HepG2 (cell line): ENCODE results near the gene SDR42E2. TPM values are rescaled to one million over a fixed set of nuclear protein-coding genes. Genes with fewer than 3 reads are reported as not detected.

Source experiments
- BORCS8-MEF2B ChIP-seq: sonication (generic); formaldehyde crosslinking; IDR thresholded peaks from 2 replicates; pipeline ENCODE4 v1.8.0; 2022; ENCODE audit warnings: mild to moderate bottlenecking, missing genetic modification reagents
- FIP1L1 ChIP-seq: fragments of 200-400 bp; formaldehyde crosslinking; IDR thresholded peaks from 2 replicates; pipeline ENCODE4 v1.6.1; 2018; ENCODE audit warnings: low read depth, mild to moderate bottlenecking, low read length, moderate library complexity, borderline replicate concordance; ENCODE audit not compliant: insufficient read depth
- HOXA9 ChIP-seq: sonication (generic); formaldehyde crosslinking; IDR thresholded peaks from 2 replicates; pipeline ENCODE4 v1.8.1; 2022; ENCODE audit warnings: missing genetic modification reagents, mild to moderate bottlenecking, moderate library complexity, borderline replicate concordance
- MBNL3 ChIP-seq: fragments of 250-450 bp; sonication (Bioruptor Pico); conservative IDR thresholded peaks from 2 replicates; pipeline ENCODE4 v1.8.0; 2022; ENCODE audit warnings: mild to moderate bottlenecking, inconsistent platforms
- MYPOP ChIP-seq: sonication (generic); formaldehyde crosslinking; IDR thresholded peaks from 2 replicates; pipeline ENCODE4 v1.8.1; 2023; ENCODE audit warnings: mild to moderate bottlenecking, moderate library complexity, missing genetic modification reagents
- NCOA5 ChIP-seq: sonication (generic); formaldehyde crosslinking; IDR thresholded peaks from 2 replicates; pipeline ENCODE4 v1.4.0; 2020; ENCODE audit warnings: missing genetic modification reagents
- NRL ChIP-seq: sonication (generic); formaldehyde crosslinking; IDR thresholded peaks from 2 replicates; pipeline ENCODE4 v1.5.0; 2020; ENCODE audit warnings: missing genetic modification reagents, mild to moderate bottlenecking, moderate library complexity, borderline replicate concordance
- PHF21A ChIP-seq: sonication (generic); formaldehyde crosslinking; IDR thresholded peaks from 2 replicates; pipeline ENCODE4 v1.5.0; 2020; ENCODE audit warnings: mild to moderate bottlenecking, missing genetic modification reagents
- SATB2 ChIP-seq: sonication (generic); formaldehyde crosslinking; IDR thresholded peaks from 2 replicates; pipeline ENCODE4 v1.5.0; 2020; ENCODE audit warnings: missing genetic modification reagents
- SIX1 ChIP-seq: sonication (generic); formaldehyde crosslinking; IDR thresholded peaks from 2 replicates; pipeline ENCODE4 v1.4.0; 2020; ENCODE audit warnings: missing genetic modification reagents, borderline replicate concordance
- SNAI1 ChIP-seq: sonication (generic); formaldehyde crosslinking; IDR thresholded peaks from 2 replicates; pipeline ENCODE4 v1.5.0; 2020; ENCODE audit warnings: mild to moderate bottlenecking, missing genetic modification reagents, borderline replicate concordance
- TFAP4 ChIP-seq: sonication (generic); IDR thresholded peaks from 2 replicates; pipeline ENCODE4 v1.6.1; 2016; ENCODE audit warnings: low read depth, borderline replicate concordance
- ZBTB2 ChIP-seq: sonication (generic); formaldehyde crosslinking; IDR thresholded peaks from 2 replicates; pipeline ENCODE4 v1.8.0; 2022; ENCODE audit warnings: low read depth, missing genetic modification reagents
- ZBTB3 ChIP-seq: sonication (generic); formaldehyde crosslinking; IDR thresholded peaks from 2 replicates; pipeline ENCODE4 v1.4.0; 2020; ENCODE audit warnings: low read depth, mild to moderate bottlenecking, moderate library complexity, missing genetic modification reagents, borderline replicate concordance
- ZFP1 ChIP-seq: IDR thresholded peaks from 2 replicates; pipeline ENCODE4 v1.6.1; 2016
- ZNF609 ChIP-seq: sonication (generic); formaldehyde crosslinking; IDR thresholded peaks from 2 replicates; pipeline ENCODE4 v1.4.0; 2020; ENCODE audit warnings: mild to moderate bottlenecking, missing genetic modification reagents, borderline replicate concordance
- ZNF720 ChIP-seq: sonication (generic); formaldehyde crosslinking; IDR thresholded peaks from 2 replicates; pipeline ENCODE4 v1.4.0; 2020; ENCODE audit warnings: missing genetic modification reagents
- ZNF773 ChIP-seq: sonication (generic); formaldehyde crosslinking; IDR thresholded peaks from 2 replicates; pipeline ENCODE4 v1.4.0; 2020; ENCODE audit warnings: missing genetic modification reagents, borderline replicate concordance
- ZNF841 ChIP-seq: sonication (generic); formaldehyde crosslinking; IDR thresholded peaks from 2 replicates; pipeline ENCODE4 v1.8.1; 2023; ENCODE audit warnings: missing genetic modification reagents, borderline replicate concordance
- ZNF883 ChIP-seq: sonication (generic); formaldehyde crosslinking; IDR thresholded peaks from 2 replicates; pipeline ENCODE4 v1.5.1; 2020; ENCODE audit warnings: mild to moderate bottlenecking, missing genetic modification reagents; ENCODE audit errors: not compliant biosample characterization
- polyA plus RNA-seq, 8 experiments: library from polyadenylated mRNA; depleted of rRNA in 3 of 8; stranded (reverse) in 7 of 8; unstranded in 1 of 8; fragments of >200 nt; fragmentation: Illumina TruSeq in 4 of 8; extraction: Trizol in 4 of 8; gene quantifications; 2 replicates each; pipeline versions ENCODE4 v1.2.1 to v1.2.3, GENCODE V29; 2011 to 2016; ENCODE audit warnings: low read depth in 4 of 8, missing spikeins in 1 of 8, mixed read lengths in 1 of 8; ENCODE audit not compliant: insufficient read depth in 1 of 8
- total RNA-seq, 5 experiments: library from RNA; depleted of rRNA; stranded (reverse); fragments of >200 nt; fragmentation: Illumina TruSeq; extraction: Trizol; gene quantifications; 2 replicates each; pipeline ENCODE4 v1.2.3, GENCODE V29; 2016; ENCODE audit warnings: low read depth in 1 of 5

The SDR42E2 gene
- total and polyA plus RNA-seq, 2 of the 13 experiments (the other 11 are each of a cell fraction or from before 2014, with no cell fraction given) = 0.05 to 0.11 TPM

- TF ChIP-seq ZNF609 (CRISPR knock-in tag) (peak; percentile 74), HOXA9 (CRISPR knock-in tag) (no peak), SATB2 (no peak), ZNF773 (CRISPR knock-in tag) (no peak), BORCS8-MEF2B (CRISPR knock-in tag) (peak; percentile 57; the same call in 1 of the 2 replicates), SNAI1 (CRISPR knock-in tag) (no peak; the same call in 1 of the 2 replicates), ZBTB2 (CRISPR knock-in tag) (0 out of 2 replicates have a peak, but pooled peaks have one; percentile 30), ZNF841 (no peak), ZNF883 (CRISPR knock-in tag) (peak; percentile 85), NRL (CRISPR knock-in tag) (peak; percentile 66), ZBTB3 (no peak), ZFP1 (CRISPR knock-in tag) (no peak), SIX1 (CRISPR knock-in tag) (peak; percentile 11; the same call in 1 of the 2 replicates), NCOA5 (CRISPR knock-in tag) (no peak), FIP1L1 (no peak), PHF21A (CRISPR knock-in tag) (no peak), TFAP4 (peak; percentile 47; the same call in 1 of the 2 replicates), ZNF720 (CRISPR knock-in tag) (no peak), MYPOP (peak; percentile 99), MBNL3 (CRISPR knock-in tag) (no peak)
Observed at GRCh38 chr16:22190776-22191531, 28.6 kb downstream of the SDR42E2 start (continued).
